GM21717 (cell line): Measurements from ENCODE around the gene CLEC7A.

ENCODE experiments used
- ATAC-seq: cut with Tn5 transposase; IDR thresholded peaks from one replicate; pipeline ENCODE4 v1.9.1; 2021; ENCODE audit warnings: mild to moderate bottlenecking, moderate library complexity; ENCODE audit not compliant: unreplicated experiment

CLEC7A gene

GRCh38 chr12:10130042-10130441, at the start of gene CLEC7A:
Gene CLEC7A, minus strand, starts transcription at chr12:10130199. Its CDS starts 117 bp downstream, at chr12:10130082.
- ATAC-seq = peak; percentile 91

GRCh38 chr12:10179776-10180181, 49.8 kb upstream of the CLEC7A start:
- ATAC-seq = no peak

GRCh38 chr12:10178821-10179220, 48.8 kb upstream of the CLEC7A start, which contains the start of gene TMEM52B:
Gene TMEM52B, plus strand, starts transcription at chr12:10179032. Its CDS starts 543 bp downstream, at chr12:10179575.
- ATAC-seq = no peak

GRCh38 chr12:10175846-10176636, 46.0 kb upstream of the CLEC7A start:
- no peak for ATAC-seq

GRCh38 chr12:10174986-10175614, 45.1 kb upstream of the CLEC7A start:
- ATAC-seq = no peak

GRCh38 chr12:10171973-10172728, 42.2 kb upstream of the CLEC7A start, which contains the start of gene OLR1:
Gene OLR1, minus strand, starts transcription at chr12:10172132. Its CDS starts 55 bp downstream, at chr12:10172077.
- ATAC-seq = no peak

GRCh38 chr12:10170216-10170615, 40.2 kb upstream of the CLEC7A start:
- no peak for ATAC-seq

- no peak for ATAC-seq
These were observed 39.1 kb upstream of the CLEC7A start for GRCh38 chr12:10169104-10169503.

- no peak for ATAC-seq
These were observed 37.6 kb upstream of the CLEC7A start for GRCh38 chr12:10167599-10167998.

GRCh38 chr12:10165421-10165820, 35.4 kb upstream of the CLEC7A start:
- ATAC-seq = no peak

GRCh38 chr12:10163084-10163483, 33.1 kb upstream of the CLEC7A start:
- ATAC-seq = no peak

GRCh38 chr12:10160617-10161385, 30.8 kb upstream of the CLEC7A start:
- no peak for ATAC-seq

- ATAC-seq = no peak
These were observed 29.3 kb upstream of the CLEC7A start for GRCh38 chr12:10159280-10159679.

GRCh38 chr12:10158406-10158805, 28.4 kb upstream of the CLEC7A start:
- ATAC-seq = no peak

- ATAC-seq = no peak
These were observed 26.0 kb upstream of the CLEC7A start for GRCh38 chr12:10155966-10156365.

GRCh38 chr12:10154145-10154496, 24.1 kb upstream of the CLEC7A start:
- ATAC-seq = no peak

GRCh38 chr12:10153271-10154144, 23.5 kb upstream of the CLEC7A start:
- peak; percentile 55 for ATAC-seq

GRCh38 chr12:10151621-10152020, 21.6 kb upstream of the CLEC7A start:
- ATAC-seq = no peak

- peak; percentile 76 for ATAC-seq
These were observed 17.9 kb upstream of the CLEC7A start for GRCh38 chr12:10147714-10148403.
